Measurements from ENCODE around the gene GLI3.

Gene GLI3

GRCh38 chr7:42105554-42106358, 131.3 kb downstream of the GLI3 start:
- no peak for DNase-seq (ENCODE audit: low read depth in 2 of 2)

DNA sequence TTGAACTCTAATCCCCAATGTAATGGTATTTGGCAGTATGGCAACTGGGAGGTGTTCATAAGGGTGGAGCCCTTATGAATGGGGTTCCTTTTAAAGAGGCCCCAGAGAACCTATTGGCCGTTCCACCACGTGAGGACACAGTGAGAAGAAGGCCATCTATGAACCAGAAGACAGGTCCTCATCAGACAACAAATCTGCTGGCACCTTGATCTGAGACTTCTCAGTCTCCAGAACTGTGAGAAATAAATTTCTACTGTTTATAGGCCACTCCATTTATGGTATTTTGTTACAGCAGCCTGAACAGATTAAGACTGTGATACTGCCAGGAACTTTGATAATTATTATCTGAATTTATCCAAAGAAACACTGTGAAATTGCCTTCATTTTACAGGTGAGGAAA, 132.3 kb downstream of the GLI3 start:
- DNase-seq (ENCODE audit: low read depth in 2 of 2) = no peak

DNA sequence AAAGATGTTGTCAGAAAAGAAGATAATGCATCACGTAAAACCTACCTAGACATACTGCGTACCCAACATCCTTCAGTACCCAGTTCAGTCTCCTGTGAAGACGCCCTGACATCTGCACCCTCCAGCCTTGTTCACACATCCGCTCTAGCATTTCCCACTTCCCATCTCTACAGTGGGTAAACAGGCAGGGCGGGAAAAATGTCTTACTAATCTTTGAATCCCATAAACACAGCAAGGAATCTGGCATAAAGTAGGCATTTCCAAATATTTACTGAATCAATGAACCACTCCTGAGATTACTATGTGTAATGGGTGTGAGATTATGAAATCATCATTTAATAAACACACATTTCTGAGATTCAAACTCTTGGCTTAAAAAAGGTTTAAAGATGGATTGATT, 132.8 kb downstream of the GLI3 start:
- DNase-seq (ENCODE audit: low read depth in 2 of 2) = no peak

DNA sequence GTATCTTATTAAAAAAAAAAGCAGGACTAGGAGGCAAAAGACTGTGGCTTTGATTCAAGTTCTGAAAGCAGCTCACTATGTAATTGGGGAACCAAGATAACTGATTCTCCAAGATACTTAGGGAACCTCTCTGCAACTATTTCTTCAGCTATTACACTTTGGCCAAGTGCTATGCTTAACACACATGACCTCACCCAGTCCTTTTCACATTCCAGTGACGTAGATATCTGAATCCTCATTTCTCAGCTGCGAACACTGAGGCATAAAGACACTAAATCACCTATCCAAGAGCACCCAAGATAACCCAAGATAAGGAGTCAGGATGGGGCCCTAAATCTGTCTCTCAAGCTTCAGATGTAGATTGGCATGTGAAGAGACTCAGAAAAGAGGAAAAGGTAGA, 133.6 kb downstream of the GLI3 start:
- no peak for DNase-seq (ENCODE audit: low read depth in 2 of 2)

DNA sequence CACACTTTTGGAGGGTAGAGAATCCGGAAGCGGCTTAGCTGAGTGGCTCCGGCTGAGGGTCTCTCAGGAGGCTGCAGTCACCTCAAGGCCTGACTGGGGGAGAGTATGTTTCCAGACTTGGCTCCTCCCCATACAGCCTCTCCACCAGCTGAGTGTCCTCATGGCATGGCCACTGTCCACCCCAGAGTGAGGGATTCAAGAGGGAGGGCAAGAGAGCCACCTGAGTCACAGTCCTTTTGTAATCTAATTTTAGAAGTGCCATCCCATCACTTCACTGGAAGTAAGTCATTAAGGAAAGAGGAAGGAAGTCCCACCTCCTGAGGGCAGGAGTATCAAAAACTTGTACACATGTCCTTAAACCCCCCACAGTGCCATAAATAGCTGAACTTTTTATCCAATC, 134.0 kb downstream of the GLI3 start:
- DNase-seq (ENCODE audit: low read depth in 2 of 2) = no peak

GRCh38 chr7:42102301-42102700, 134.7 kb downstream of the GLI3 start:
- DNase-seq (ENCODE audit: low read depth in 2 of 2) = no peak

DNA sequence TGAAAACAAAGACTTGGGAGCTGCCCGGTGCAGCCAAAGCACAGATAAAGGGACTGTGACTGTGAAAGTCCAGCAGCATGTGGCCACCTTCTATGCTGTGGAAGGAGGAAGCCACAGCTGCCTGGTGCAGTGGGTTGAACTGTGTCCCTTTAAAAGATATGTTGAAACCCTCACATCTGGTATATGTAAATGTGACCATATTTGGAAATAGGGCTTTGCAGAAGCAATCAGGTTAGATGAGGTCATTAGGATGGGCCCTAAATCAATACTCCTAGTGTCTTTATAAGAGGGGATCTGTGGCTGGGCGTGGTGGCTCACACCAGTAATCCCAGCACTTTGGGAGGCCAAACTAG, 136.9 kb downstream of the GLI3 start:
- DNase-seq (ENCODE audit: low read depth in 2 of 2) = no peak

DNA sequence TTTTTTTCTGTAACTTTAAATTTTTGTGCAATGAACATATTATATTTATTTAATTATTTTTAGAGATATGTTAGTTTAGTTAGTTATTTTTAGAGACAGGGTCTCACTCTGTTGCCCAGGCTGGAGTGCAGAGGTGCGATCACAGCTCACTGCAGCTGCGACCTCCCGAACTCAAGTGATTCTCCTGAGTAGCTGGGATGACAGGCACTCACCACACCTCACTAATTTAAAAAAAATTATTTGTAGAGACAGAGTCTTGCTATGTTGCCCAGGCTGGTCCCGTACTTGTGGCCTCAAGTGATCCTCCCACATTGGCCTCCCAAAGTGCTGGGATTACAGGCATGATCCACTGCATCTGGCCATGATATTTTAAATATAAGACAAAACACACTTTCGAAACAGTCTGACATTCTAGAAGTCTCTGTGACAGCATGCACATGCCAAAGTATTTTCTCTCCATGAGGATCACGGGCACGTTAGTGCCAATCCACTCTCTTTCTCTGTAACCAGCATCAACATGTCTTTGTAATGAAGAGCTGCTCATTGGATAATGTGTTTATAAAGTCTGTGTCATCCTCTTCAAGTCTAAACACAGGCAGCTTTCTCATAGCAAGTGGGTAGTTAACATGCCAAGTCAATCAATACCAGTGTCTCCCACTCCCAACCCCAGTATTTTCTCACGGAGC, 137.4 kb downstream of the GLI3 start:
- DNase-seq (ENCODE audit: low read depth in 2 of 2) = no peak

GRCh38 chr7:42099066-42099465, 137.9 kb downstream of the GLI3 start:
- DNase-seq (ENCODE audit: low read depth in 2 of 2) = no peak

DNA sequence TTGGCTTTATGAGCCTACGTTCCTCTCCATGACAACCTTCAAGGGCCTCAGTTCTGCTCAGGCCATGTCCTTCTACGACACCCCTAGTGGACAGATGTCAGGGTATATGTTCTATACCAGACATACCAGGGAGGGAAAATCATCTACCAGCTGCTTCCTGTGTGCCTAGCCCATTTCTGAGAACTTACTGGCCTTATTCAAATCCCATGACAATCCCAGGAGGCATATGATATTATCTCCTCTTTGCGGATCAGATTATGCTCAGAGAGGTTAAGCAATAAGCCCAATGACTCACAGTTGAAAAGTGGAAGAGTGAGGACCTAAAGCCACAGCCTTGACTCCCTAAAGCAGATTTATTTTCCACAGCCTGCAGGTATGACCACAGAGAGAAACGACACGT, 139.3 kb downstream of the GLI3 start:
- DNase-seq (ENCODE audit: low read depth in 2 of 2) = no peak

- DNase-seq (ENCODE audit: low read depth in 2 of 2) = no peak
Measured at GRCh38 chr7:42096681-42097561, 140.1 kb downstream of the GLI3 start.

DNA sequence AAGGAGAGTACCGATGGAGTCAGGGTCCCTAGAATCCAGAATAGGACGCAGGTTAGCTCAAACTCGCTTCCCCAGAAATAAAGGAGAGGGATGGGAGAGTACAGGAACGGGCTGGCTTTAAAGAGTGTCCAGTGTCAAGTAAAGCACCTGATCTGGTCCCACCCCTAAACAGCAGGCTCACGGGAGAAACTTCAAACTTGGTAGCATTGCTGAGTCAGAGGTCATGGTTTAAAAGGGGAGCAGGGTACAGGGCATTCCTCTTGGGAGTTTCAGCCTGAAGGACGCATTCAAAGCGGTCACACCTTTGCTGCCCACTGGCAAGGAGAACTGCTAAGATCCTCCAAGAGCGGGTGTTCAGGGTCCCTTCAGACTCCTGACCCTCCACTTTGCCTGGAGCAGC, 140.7 kb downstream of the GLI3 start:
- no peak for DNase-seq (ENCODE audit: low read depth in 2 of 2)

DNA sequence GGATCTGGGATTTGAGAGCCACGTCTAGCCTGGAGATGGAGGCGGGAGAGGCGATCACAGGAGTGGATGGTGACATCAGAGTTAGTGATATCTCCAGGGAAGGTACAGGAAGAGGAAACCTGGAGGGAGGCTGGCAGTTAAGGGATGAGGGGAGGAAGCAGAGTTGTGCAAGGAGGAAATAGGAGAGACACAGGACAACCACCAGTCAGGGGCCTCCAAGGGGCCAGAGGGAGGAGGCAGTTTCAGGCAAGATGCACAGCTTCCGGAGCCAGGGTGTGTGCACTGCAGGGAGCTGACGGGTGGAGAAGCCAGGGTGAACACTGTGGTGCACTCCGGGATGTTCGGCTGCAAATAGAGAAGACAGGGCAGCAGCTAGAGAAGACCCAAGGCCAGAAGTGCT, 141.2 kb downstream of the GLI3 start:
- no peak for DNase-seq (ENCODE audit: low read depth in 2 of 2)

DNA sequence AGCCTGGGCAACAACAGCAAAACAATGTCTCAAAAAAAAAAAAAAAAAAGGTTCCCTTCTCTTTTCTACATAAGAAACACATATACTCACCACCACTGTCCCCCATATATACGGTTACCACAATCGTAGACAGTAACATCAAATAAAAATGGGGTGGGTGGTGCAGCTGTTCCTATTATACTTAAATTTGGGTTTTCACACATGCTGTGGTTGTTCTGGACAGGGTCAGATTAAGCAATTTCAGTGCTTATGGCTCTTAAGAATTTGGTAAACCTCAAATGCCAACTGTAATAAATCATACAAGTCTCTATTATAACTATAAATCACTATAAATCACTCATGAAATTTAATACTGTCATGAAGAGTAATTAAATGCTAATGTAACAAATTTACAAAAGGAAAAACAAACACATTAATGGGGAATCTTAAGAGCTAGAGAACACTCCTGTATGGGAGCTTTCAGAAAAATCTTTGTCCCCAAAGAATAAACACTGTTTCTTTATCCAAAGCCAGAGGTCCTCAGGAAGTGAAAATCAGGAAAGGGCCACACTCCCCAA, 143.6 kb downstream of the GLI3 start:
- no peak for DNase-seq (ENCODE audit: low read depth in 2 of 2)

DNA sequence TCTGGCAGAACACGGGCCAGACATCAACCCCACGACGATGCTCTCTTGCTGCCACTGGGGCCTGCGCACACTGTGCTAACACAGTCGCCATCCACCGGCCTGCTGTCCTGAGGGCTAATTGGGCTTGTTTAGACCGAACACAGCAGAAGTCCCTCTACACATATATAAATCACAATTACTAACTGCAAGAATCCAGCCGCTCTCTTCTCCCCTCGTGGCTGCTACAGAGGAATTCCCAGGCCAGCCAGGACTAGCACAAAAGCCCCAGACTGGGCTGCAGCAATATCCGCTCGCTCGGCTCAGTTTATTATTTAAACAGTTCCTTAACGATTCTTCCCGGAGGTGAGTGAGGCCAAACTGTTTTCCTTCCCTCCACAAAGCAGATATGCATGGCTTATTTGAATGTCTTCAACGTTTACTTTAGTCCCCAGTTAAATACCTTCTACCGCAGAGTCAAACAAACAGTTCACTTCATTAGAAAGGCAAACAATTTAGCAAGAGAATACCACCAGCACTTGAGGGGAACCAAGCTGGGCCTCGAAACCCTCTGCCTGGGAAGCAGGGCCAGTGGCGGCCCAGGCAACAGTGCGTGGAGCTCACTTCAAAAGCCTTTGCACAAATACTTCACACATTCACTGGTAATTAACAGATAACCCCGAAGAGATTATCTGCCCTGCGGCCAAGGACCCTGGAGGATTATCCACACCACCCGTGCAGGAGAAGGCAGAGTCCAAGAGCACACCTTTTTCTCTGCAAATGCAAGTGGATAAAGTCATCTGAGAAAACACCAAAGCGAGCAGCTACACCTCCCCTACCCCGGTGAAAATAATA, 145.3 kb downstream of the GLI3 start:
- no peak for DNase-seq (ENCODE audit: low read depth in 2 of 2)

DNA sequence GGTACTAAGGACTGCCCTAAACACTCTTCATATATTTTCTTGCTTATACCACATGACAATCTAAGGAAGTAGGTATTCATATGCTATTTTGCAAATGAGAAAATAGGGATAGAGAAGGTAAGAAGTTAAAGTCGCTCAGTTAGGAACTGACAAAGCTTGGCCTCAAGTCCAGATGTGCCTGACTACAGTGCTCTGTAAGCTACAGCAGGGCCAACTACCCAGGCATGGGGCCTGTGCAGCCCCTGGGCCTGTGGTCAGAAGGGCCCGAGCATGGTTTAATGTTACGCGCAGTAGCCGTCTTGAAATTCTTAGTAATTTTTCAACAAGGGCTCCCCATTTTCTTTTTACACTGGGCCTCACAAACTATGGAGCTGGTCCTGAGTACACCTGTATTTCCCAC, 146.2 kb downstream of the GLI3 start:
- no peak for DNase-seq (ENCODE audit: low read depth in 2 of 2)

GRCh38 chr7:42090056-42090455, 147.0 kb downstream of the GLI3 start:
- no peak for DNase-seq (ENCODE audit: low read depth in 2 of 2)

DNA sequence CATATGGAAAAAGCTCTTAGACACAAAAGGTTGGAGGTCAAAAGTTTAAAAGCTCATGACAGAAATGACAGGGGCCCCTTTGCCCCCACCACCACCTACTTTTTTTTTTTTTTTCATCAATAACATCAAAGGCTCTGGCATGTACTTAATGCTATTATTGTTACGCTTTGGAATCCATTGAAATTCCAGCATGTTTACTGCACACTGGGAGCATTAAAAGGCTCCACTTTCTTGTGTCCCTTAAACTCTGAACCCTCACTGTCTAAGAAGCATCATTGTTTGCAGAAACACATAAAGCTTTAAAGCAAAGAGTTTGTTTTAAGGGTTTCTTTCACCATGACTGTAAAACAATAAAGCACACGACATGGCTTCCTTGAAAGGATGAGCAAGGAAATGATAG, 149.4 kb downstream of the GLI3 start:
- DNase-seq (ENCODE audit: low read depth in 2 of 2) = no peak

DNA sequence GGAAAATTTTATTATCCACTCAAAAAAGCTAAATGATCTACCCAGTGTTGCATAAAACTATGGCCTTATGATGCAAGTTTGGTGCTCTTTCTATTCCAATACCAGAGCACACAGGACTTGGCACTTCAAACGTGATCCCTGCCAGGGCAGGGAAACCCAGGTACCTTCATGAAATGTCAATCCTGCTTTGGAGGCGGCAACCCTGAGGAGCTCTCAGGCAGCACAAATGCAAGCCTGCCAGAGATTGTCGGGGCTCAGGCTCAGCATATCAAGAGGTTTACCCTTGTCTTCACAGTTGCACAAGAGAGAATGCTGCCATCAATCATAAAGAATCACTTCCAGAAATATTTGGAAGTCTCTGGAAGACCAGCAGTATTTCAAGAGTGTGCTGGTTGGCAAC, 151.5 kb downstream of the GLI3 start:
- DNase-seq (ENCODE audit: low read depth in 2 of 2) = no peak

DNA sequence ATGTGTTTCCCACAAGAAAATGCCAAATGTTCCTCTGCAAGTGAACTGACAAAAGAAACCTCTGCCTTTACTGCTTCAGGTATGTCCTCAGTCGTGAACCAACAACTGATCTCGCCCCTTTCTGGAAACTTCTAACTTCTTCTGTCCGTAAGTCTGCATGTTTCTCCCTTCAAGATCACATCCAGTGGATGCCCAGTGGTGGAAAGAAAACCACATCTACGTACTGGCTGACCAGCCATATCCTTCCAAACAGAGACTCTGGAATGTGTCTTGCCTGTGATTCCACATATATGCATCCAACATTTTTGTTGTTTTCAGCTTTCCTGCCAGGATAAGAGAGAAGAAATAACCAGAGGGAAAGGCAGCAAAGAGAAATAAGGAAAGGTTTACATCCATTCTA, 152.7 kb downstream of the GLI3 start:
- no peak for DNase-seq (ENCODE audit: low read depth in 2 of 2)

GRCh38 chr7:42083284-42083683, 153.7 kb downstream of the GLI3 start:
- DNase-seq (ENCODE audit: low read depth in 2 of 2) = no peak

Measured in stimulated activated CD8-positive, alpha-beta memory T cell treated with anti-CD3 and anti-CD28 coated beads, Interleukin-15, amount 100 ng/mL, for 48 hours (primary cell).